Hematopoietic multipotent progenitor cell treated with erythropoietin and hydrocortisone succinate and interleukin-3 and kit ligand, for 17 days (in vitro differentiated cells): ENCODE measurements around the gene CHEK1.
"Not testable (repeated sequence)": the region's sequence is repeated elsewhere in the genome, so short reads cannot be mapped to it uniquely, and the experiment has no call there.

ENCODE experiments used
- DNase-seq: peaks from one replicate; pipeline ENCODE4 v3.0.0-alpha.2; 2015; ENCODE audit warnings: low spot score

CHEK1 gene

DNA sequence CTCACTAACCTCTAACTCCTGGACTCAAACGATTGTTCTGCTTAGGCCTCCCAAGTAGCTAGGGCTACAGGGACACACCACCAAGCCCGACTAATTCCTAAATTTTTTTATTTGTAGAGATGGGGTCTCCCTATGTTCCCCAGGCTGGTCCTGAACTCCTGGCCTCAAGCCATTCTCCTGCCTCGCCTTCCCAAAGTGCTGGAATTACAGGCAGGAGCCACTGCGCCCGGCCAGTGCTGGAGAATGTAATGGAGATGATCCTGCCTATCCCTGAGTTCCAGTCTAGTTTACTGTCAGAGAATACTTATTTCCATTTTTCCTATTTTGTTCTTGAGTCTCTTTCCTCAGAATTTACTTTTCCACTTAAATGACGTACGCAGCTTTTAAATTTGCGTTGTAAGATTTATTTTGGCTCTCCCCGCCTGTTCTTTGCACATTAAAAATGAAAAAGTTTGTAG, at the start of gene CHEK1:
TSS of gene CHEK1 (plus strand) at position 408 of the 458 bp plus-strand sequence. CDS start 1,606 bp downstream, outside the sequence.
- no peak for DNase-seq

DNA sequence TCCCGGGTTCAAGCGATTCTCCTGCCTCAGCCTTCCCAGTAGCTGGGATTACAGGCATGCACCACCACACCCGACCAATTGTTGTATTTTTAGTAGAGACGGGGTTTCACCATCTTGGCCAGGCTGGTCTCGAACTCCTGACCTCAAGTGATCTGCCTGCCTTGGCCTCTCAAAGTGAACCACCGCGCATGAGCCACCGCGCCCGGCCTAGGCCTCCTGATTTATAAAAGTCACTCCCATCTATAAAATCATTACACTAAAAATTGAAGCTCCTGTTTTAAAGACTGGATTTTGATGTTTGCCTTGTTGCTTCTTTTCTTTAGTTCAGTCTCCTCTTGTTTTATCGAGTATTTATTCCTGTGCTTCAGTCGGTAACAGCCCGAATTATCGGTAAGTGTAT, 47.8 kb upstream of the CHEK1 start:
- not testable (repeated sequence) for DNase-seq

DNA sequence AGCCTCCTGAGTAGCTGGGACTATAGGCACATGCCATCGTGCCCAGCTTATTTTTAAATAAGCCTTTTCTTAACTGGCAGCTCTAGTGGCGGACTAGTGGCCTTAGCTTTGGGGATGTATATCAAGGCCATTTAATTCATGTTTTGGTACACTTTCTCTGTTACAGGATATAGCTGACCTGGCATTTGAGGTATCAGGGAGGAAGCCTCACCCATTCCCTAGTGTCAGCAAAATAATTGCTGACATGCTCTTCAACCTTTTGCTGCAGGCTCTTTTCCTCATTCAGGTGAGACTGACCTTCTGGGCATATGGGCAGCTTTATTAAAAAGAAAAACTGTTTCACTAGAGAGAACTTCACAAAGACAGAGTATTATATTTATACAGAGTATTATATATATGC, 46.2 kb upstream of the CHEK1 start:
- DNase-seq = no peak

DNA sequence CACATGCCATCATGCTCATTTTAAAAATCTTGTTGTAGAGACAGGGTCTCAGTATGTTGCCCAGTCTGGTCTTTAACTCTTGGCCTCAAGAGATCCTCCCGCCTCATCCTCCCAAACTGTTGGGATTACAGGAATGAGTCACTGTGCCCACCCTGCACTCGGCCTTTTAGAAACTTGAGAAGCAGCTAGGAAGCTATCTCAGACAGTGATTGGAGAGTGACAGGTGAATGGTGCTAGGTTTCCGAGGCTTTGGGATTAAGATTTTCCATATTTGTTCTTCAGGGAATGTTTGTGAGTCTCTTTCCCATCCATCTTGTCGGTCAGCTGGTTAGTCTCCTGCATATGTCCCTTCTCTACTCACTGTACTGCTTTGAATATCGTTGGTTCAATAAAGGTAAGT, 45.2 kb upstream of the CHEK1 start:
- no peak for DNase-seq

GRCh38 chr11:125583496-125583895, 41.5 kb upstream of the CHEK1 start:
- DNase-seq = no peak

- DNase-seq = no peak
These were observed 39.5 kb upstream of the CHEK1 start for GRCh38 chr11:125585487-125585886.

DNA sequence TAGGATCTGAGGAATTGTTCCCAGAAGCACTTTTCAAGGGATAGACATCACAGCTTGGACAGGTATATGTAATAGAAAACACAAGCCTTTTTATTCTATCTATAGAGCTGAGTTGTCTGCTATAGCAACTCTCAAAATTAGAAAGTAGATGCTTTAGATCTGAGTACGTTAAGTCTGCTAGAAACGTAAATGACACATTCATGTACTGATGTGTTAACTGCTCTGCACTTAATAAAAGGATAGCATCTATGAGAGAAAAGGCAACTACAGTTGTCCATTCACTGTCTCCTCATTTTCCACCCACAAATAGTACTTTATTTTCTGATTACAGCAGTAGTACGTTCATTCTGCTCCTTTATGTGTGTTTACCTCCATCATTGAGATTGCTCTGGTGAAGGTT, 38.3 kb upstream of the CHEK1 start:
- DNase-seq = no peak

DNA sequence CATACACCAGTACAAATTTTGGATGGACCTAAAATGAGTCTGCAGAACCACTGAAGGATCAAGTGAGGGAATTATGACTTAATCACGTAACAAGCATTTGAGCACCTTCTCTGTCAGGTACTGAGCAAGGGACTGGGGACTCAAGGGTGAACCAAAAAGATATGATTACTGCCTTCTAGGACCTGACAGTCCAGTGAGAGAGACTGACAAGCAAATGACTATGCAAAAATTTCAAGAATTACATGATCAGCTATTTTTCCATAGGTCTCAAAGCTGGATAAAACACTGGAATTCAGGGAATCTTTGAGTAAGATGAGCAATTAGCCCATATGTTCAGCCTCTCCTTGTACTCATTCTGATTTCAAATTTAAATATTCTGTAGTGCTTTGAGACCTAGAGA, 37.5 kb upstream of the CHEK1 start:
- no peak for DNase-seq

DNA sequence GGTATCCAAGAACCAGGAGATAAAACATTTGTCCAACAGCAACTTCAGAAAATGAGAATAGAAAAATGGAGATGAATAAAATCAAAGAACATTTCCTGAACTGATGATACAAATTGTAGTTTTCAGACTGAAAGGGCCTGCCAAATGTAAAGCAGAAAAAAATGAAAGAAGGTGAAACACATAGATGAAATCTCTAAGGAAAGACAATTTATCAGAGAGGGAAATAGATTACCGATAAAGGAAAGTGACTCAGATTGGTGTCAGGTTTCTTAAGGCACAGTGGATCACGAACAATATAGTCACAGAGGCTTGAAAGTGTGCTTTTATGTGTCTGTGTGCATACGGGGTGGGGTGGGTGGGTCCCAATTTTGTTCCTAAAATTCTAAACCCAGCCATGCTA, 36.5 kb upstream of the CHEK1 start:
- DNase-seq = no peak

- peak; percentile 50 for DNase-seq
These were observed 33.2 kb upstream of the CHEK1 start for GRCh38 chr11:125591649-125592304.

DNA sequence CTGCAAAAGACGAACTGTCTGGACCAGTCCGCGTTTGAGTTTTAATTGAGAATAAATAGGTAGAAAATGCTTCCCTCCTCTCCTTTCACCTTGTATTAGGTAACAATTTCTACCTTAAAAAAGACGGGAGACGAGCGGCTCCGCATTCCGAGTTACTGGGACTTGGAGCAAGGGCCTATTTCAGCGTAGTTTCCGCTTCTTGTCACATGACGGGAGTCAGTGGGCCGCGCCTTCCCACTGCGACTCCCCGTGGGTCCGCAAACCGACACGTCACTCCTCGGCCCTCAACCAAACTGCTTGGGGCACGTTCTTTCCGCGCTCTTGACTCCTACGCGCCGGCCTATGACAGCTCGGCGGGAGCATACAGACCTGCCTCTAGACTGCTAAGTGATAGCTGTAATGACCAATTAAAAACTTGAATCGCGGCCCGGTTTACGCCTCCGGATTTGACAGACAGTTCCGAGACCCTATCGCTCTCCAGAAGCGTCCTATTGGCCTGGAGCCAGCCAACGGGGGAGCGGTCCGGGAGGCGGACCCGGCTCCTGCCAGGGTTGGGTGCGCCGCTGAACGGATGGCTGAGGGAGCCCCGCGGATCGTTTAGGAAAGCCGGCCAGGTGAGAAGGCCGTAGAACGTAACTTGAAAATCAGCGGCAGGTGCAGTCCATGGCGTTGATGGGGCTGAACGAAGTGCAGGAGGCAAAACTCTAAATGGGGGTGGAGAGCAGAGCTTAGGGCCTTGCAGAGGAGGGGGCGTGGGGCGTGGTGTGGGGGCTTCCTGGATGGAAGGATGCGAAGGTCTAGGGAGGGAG, 32.5 kb upstream of the CHEK1 start, which contains the start of gene STT3A:
TSS of gene STT3A (plus strand) at position 548 of the 809 bp plus-strand sequence. CDS start 3,064 bp downstream, outside the sequence.
- peak; percentile 100 for DNase-seq

- DNase-seq = peak; percentile 66
These were observed 31.7 kb upstream of the CHEK1 start for GRCh38 chr11:125593114-125593820.

DNA sequence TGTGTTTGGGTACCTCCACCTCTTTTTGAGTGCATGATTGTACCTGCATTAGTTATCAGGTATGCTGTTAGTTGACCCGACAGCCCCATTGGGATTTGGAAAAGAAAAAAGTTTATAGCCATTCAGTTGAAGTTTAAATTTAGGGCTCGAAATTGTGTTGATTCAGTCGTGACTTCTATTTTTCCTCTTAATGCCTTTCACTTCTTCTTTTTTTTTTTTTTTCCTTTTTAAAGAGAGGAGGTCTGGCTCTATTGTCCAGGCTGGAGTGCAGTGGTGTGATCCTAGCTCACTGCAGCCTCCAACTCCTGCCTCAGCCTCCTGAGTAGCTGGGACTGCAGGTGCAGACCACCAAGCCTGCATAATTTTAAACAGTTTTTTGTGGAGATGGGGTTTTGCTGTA, 30.0 kb upstream of the CHEK1 start:
- no peak for DNase-seq

GRCh38 chr11:125600663-125601062, 24.3 kb upstream of the CHEK1 start:
- DNase-seq = no peak

GRCh38 chr11:125603207-125603606, 21.8 kb upstream of the CHEK1 start:
- DNase-seq = no peak

DNA sequence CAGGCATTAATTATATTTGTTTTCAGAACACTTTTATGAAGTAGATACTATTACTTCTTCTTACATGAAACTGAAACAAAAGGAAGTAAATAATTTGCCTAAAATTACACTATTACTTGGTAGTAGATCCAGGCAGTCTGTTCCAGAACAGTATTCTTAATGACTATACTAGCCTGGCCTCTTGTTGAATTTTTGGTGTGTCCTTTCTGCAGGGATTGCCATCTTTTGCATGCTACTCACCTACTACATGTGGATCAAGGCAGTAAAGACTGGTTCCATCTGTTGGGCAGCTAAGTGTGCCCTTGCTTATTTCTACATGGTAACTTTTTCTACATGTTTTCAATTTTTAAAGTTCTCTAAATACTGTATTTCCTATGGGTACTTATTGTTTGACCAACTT, 19.5 kb upstream of the CHEK1 start:
- DNase-seq = no peak

DNA sequence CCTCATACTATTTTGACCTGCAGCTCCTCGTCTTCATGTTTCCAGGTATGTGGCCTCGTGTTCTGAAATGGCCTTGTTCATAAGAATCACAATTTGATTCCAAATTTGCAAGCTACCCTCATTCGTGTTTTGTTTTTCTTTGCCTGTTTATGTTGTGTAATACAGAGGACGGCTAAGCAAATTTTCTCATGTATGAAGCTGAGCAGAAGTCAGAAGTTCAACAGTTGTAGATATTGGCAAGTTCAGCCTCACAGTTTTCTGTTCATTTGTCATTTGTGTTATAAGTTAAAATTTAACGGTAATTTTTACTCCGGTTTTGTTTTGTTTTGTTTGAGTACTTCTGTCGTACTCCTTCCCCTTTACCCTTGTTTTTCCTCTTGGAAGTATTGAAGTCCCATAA, 15.4 kb upstream of the CHEK1 start:
- DNase-seq = no peak

DNA sequence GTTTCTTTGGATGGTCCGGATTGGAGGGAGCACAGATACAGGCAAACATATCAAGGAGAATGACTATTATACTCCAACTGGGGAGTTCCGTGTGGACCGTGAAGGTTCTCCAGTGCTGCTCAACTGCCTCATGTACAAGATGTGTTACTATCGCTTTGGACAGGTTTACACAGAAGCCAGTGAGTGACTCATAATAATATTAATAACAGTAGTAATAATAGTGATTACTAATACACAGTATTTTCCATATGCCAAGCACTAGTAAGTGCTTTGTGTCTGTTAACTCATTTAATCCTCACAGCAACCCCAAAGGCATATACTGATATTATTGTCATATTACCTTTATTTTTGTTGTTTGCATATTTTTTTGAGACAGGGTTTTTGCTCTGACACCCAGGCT, 6.6 kb upstream of the CHEK1 start:
- no peak for DNase-seq

GRCh38 chr11:125621995-125622394, 3.0 kb upstream of the CHEK1 start:
- no peak for DNase-seq

GRCh38 chr11:125623064-125623463, 1.9 kb upstream of the CHEK1 start:
- no peak for DNase-seq

- DNase-seq = no peak
These were observed 264 bp downstream of the CHEK1 start for GRCh38 chr11:125625225-125625629.

- DNase-seq = peak; percentile 71
These were observed 796 bp downstream of the CHEK1 start for GRCh38 chr11:125625630-125626287.
